EL (cell line): ENCODE results near the gene MORC4.
"Not testable (repeated sequence)": the region's sequence is repeated elsewhere in the genome, so short reads cannot be mapped to it uniquely, and the experiment has no call there.

Experiments used
- DNase-seq: peaks from one replicate; pipeline ENCODE4 v3.0.0-alpha.2; 2016

Gene MORC4

GRCh38 chrX:107000013-107000515 lies at the start of gene MORC4:
MORC4 (minus strand) TSS chrX:107000212; CDS start chrX:106999969, 243 bp downstream.
- DNase-seq, result peak; percentile 83

GRCh38 chrX:107047622-107048021 lies 47.6 kb upstream of the MORC4 start:
- no peak for DNase-seq

DNA sequence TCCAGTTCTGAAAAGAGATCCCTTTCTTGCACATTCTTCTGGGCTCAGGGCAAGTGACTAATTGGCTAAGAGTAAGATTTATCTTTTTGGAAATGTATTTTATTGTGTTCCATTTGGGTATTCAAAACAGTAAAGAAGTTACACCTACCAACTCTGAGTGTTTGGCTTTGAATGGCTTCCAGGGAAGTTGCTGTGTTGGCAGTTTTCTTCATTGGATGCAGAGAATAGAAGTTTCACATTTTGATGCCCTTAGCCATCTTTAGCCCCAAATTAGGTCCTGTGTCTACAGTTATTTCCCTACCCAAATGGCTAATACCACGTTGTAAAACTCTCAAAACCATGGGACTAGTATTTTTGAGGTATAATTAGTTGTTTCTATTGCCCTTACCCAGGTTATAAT lies 29.7 kb upstream of the MORC4 start:
- DNase-seq, result no peak

DNA sequence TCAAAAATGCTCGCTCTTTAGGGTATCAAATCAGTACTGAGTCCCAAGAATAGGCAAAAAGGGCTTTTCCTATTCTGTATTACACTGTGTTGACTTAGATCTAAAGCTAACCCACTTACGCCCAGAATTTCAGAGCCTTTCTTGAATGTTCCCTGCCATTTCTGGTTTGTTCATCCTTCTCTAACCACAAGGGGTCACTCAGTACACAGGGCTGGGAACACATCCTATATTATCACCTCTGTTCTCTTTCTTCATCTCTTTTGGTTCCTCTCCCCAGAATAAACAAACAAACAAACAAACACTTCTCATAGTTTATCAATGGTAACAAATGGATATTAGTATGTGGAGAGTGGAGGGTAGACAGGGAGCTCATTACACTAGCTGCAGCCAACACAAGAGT lies 25.5 kb upstream of the MORC4 start:
- DNase-seq, result peak; percentile 14

DNA sequence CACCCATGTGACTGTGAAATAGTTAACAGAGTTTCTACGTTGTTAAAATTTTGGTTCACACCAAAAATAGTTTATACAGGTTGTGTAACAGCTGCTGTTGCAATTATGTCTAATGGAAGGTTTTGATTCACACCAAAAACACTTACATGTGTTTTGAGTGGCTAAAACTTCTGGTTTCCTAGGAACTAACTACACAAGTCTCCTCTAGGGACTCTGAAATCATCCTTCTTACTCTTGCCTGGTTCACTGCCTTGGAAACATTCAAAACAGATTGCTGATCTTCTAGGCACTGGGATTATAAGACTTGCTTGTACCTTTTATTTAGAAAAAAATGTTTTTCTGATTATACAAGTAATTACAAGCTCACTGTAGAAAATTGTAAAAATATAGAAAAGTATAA lies 14.9 kb upstream of the MORC4 start:
- DNase-seq, result no peak

GRCh38 chrX:107008034-107008433 lies 8.0 kb upstream of the MORC4 start:
- DNase-seq, result no peak

DNA sequence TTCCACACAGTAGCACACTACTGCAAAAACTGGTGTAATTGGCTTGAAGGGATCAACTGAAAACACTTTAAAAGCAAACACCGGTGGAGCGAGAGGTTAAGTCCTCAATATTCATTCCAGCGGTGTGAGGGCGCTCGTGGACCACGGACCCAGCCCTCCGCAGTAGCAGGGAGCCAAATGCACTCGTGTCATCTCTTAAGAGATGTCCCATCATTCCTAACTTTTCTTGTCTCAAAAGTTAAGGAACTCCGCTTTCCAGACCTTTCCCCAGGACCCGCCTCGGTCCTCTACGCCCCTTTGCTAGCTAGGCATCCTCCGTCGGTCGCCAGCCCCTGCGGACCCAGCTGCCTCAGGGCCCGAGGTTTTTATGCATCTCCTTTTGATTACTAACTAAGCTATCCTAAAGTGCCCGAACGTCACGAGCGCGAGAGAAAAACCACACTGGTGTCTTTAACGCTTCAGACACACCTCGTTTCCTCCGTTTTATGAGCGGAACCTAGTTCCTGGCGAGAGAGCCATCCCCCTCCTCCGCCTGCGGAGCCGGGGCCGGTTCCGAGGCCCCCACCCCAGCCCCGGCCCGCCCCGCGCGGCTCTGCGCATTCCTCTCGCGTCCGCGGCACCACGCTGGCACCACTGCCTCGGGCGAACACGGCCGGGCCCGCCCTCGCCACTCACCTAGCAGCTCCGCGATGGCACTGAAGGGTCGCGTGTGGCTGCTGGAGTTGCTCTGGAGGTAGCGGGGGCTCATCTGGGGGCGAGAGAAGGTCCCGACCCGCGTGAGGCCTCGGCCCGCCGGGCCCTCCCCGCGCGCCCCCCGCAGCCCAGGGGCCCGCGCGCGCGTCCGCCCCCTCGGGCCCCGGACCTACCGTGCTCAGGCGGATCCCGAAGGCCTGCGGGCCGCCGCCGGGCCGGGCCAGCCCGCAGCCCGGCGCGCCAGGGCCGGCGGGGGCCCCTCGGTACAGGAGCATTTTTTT lies 723 bp downstream of the MORC4 start:
- DNase-seq, result peak; percentile 58

- DNase-seq, result no peak
Measured at GRCh38 chrX:106997611-106998010, 2.4 kb downstream of the MORC4 start.

GRCh38 chrX:106995678-106996077 lies 4.3 kb downstream of the MORC4 start:
- DNase-seq, result no peak

DNA sequence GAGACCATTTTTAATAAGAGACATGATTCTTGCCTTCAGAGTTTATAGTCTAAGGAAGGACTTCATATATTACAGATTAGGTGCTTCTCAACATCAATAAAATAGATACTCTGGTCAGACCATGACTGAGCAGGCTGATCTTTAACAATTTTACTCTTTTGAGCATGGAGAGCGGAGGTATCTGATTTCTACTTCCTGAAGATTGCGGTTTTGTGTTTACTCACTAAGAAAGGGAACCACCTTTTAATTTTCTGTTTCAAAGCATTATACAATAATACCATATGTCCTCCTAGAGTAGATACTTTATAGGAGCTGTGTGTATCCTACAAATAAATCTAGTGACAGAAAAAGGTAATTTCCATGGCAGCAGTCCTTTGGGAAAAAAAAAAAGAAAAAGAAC lies 12.5 kb downstream of the MORC4 start:
- DNase-seq, result no peak

- no peak for DNase-seq
Measured at GRCh38 chrX:106980952-106981626, 18.9 kb downstream of the MORC4 start.

- no peak for DNase-seq
Measured at GRCh38 chrX:106976416-106976815, 23.6 kb downstream of the MORC4 start.

- no peak for DNase-seq
Measured at GRCh38 chrX:106973433-106974149, 26.4 kb downstream of the MORC4 start.

GRCh38 chrX:106972896-106973295 lies 27.1 kb downstream of the MORC4 start:
- DNase-seq, result no peak

- not testable (repeated sequence) for DNase-seq
Measured at GRCh38 chrX:106966547-106966946, 33.5 kb downstream of the MORC4 start.

GRCh38 chrX:106964290-106964689 lies 35.7 kb downstream of the MORC4 start:
- no peak for DNase-seq

- DNase-seq, result no peak
Measured at GRCh38 chrX:106963111-106963510, 36.9 kb downstream of the MORC4 start.

GRCh38 chrX:106959901-106960300 lies 40.1 kb downstream of the MORC4 start:
- DNase-seq, result peak; percentile 9

DNA sequence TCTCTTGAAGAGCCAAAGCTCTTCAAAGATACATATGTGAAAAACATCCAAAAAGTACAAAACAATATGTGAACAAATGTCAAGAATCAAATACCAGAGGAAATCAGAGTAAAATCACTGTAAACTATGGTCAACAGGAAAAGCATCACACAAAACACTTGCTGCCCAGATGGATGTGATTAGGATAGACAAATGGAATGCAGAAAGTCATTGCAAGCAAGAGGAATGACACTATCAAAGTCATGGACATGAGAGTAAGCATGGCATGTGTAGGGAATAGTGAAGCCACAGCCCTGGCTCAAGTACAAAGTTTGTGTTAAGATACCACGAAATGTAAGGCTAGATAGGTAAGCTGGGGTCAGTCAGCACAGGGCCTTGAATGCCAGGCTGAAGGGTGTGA lies 42.2 kb downstream of the MORC4 start:
- peak; percentile 27 for DNase-seq

DNA sequence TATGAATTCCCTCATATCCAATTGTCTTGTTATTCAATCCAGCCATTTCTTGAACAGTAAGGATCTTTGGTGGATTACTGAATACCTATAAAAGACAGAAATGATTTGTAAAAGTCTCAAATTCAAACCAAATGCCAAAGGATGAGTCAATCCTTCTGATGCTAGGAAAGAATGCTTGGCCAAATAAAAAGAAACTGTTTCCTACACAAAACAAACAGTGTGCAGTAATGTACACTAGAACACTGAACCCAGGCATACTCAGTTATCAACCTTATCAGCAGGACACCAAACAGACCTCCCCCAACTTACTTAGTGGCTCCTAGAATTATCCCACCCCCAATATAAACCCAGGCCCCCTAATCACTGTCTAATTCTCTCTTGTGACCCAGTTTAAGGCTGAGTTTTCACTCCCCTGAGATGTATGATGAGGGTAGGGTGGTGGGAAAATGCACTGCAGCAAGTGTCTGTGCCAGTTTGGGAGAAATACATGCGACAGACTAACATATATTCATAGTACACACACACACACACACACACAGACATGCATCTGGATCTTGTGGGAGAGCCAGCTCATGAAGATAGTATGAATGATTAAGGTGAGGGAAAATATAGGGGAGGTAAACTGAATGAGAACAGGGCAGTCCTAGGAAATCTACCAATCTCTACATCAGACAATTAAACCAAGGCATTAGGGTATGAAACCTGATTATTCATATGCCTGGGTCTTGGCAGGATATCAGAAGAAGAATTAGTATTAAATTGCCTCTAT lies 44.8 kb downstream of the MORC4 start:
- DNase-seq, result peak; percentile 40

DNA sequence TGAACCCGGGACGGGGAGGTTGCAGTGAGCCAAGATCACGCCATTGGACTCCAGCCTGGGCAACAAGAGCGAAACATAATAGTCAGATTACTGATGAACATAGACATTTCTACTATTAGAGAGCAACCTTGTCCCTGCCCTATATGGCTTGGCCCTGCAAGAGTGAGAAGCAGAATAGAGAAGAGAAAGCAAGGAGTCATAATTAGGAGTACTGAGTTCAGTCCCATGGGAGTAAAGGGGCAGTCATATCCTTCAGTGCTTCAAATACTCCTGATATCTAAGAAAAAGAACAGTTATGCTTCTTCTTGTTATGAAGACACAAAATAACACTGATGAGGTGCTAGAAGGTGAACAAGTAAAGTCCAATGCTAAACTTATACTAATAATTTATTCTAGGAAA lies 46.0 kb downstream of the MORC4 start:
- no peak for DNase-seq

DNA sequence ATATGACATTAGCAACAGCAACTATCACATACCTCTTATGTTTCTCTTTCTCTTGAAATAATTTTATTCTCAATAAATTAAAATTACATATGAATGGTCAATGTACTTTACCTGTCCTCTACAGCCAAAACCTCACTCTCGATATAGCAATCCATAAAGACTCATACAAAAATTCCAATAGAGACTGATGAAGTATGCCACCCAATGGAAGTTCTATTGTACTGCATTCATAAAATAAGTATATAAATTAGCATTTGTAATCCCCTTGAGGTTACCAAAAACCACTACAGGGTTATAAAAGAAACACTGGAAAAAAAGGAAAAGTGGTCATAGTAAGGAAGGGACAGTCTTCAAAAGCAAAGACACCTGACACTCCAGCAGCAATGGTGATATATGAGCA lies 47.0 kb downstream of the MORC4 start:
- peak; percentile 6 for DNase-seq
